ENCODE measurements around the gene BCL6. TPM values are rescaled to one million over a fixed set of nuclear protein-coding genes. Genes with fewer than 3 reads are reported as not detected.

Gene BCL6
- total RNA-seq, 1 donor from 2014 or later, result 20.3 TPM

- peaks cover 4% of the 10 kb centered on the region for H3K4me1 Mint-ChIP-seq
- Histone ChIP-seq H3K4me1 (peaks cover 4% of the 10 kb centered on the region), H2AFZ (replicated peaks) (no peak overlapping the region), H3K4me3 (no peak overlapping the region), H3K36me3 (no peaks in the 10 kb centered on the region), H3K79me2 (ENCODE audit: low read depth) (no peaks in the 10 kb centered on the region), H3F3A (ENCODE audit: low read depth) (peaks cover 2% of the 10 kb centered on the region), H4K20me1 (ENCODE audit: low read depth) (no peaks in the 10 kb centered on the region), H3K9me3 (ENCODE audit: low read depth) (no peaks in the 10 kb centered on the region), H3K27me3 (no peaks in the 10 kb centered on the region), H3K9ac (no peak overlapping the region), H3K27ac (no peak overlapping the region), H3K4me2 (no peak overlapping the region)
- peak; percentile 78 for DNase-seq (ENCODE audit: low spot score)
- no peak overlapping the region for H3K27ac Mint-ChIP-seq
- H3K4me3 Mint-ChIP-seq, result no peak overlapping the region
- TF ChIP-seq EZH2 (IDR thresholded peaks at IDR 0.05) (no peak), EZH2phosphoT487 (IDR thresholded peaks at IDR 0.05) (no peak)
- TF ChIP-seq, protein P1, sequence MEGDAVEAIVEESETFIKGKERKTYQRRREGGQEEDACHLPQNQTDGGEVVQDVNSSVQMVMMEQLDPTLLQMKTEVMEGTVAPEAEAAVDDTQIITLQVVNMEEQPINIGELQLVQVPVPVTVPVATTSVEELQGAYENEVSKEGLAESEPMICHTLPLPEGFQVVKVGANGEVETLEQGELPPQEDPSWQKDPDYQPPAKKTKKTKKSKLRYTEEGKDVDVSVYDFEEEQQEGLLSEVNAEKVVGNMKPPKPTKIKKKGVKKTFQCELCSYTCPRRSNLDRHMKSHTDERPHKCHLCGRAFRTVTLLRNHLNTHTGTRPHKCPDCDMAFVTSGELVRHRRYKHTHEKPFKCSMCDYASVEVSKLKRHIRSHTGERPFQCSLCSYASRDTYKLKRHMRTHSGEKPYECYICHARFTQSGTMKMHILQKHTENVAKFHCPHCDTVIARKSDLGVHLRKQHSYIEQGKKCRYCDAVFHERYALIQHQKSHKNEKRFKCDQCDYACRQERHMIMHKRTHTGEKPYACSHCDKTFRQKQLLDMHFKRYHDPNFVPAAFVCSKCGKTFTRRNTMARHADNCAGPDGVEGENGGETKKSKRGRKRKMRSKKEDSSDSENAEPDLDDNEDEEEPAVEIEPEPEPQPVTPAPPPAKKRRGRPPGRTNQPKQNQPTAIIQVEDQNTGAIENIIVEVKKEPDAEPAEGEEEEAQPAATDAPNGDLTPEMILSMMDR (IDR thresholded peaks at IDR 0.05), result peak; percentile 93
- peaks cover 2% of the 10 kb centered on the region for H3K27me3 Mint-ChIP-seq (ENCODE audit: insufficient read depth, low read depth)
- no peaks in the 10 kb centered on the region for H3K9me3 Mint-ChIP-seq
- H3K36me3 Mint-ChIP-seq, result no peaks in the 10 kb centered on the region
Observed at GRCh38 chr3:187714404-187714979, 30.8 kb downstream of the BCL6 start.

DNA sequence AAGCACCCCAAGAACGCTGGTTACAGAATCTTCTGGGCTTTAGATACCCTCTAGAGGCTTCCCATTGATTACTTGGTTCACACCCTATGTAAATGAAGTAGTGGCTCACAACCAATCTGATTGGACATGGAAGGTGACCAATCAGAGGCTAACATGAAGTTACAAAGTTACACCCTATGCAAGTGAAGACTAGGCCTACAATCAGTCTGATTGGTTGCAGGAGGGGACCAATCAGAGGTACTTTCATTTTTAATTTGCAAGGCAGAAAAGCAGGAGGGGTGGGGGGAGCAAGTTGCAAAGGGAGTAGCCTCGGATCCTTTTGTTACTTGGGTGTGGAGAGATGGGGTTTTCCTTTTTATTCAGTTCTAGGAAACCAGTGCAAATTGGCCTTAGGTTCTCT, 31.8 kb downstream of the BCL6 start:
- no peaks in the 10 kb centered on the region for H3F3A ChIP-seq (ENCODE audit: low read depth)
- no peak overlapping the region for H3K27ac Mint-ChIP-seq
- TF ChIP-seq EZH2phosphoT487 (IDR thresholded peaks at IDR 0.05) (no peak), EZH2 (IDR thresholded peaks at IDR 0.05) (no peak)
- TF ChIP-seq, protein P1 (IDR thresholded peaks at IDR 0.05), result no peak
- H2AFZ ChIP-seq (replicated peaks), result no peak overlapping the region
- H3K4me1 Mint-ChIP-seq, result no peaks in the 10 kb centered on the region
- H3K27ac ChIP-seq, result no peak overlapping the region
- H3K9ac ChIP-seq, result no peak overlapping the region
- H3K4me3 Mint-ChIP-seq, result no peak overlapping the region
- H3K9me3 ChIP-seq (ENCODE audit: low read depth), result no peaks in the 10 kb centered on the region
- H3K36me3 Mint-ChIP-seq, result no peaks in the 10 kb centered on the region
- H4K20me1 ChIP-seq (ENCODE audit: low read depth), result no peaks in the 10 kb centered on the region
- H3K4me3 ChIP-seq, result no peak overlapping the region
- H3K4me1 ChIP-seq, result no peaks in the 10 kb centered on the region
- peaks cover 2% of the 10 kb centered on the region for H3K27me3 Mint-ChIP-seq (ENCODE audit: insufficient read depth, low read depth)
- H3K9me3 Mint-ChIP-seq, result no peaks in the 10 kb centered on the region
- H3K27me3 ChIP-seq, result no peaks in the 10 kb centered on the region
- DNase-seq (ENCODE audit: low spot score), result no peak
- no peaks in the 10 kb centered on the region for H3K36me3 ChIP-seq
- H3K4me2 ChIP-seq, result no peak overlapping the region
- no peaks in the 10 kb centered on the region for H3K79me2 ChIP-seq (ENCODE audit: low read depth)

- H3K27ac Mint-ChIP-seq, result no peak overlapping the region
- H3K4me3 ChIP-seq, result no peak overlapping the region
Observed at GRCh38 chr3:187709155-187709554, 36.1 kb downstream of the BCL6 start.

More at GRCh38 chr3:187709155-187709554, 36.1 kb downstream of the BCL6 start:
- no peaks in the 10 kb centered on the region for H3K4me1 ChIP-seq
- H3K27ac ChIP-seq, result no peak overlapping the region
- H4K20me1 ChIP-seq (ENCODE audit: low read depth), result no peaks in the 10 kb centered on the region
- no peaks in the 10 kb centered on the region for H3K9me3 Mint-ChIP-seq
- no peak overlapping the region for H3K4me2 ChIP-seq
- H3K36me3 Mint-ChIP-seq, result no peaks in the 10 kb centered on the region
- no peak for TF ChIP-seq EZH2 (IDR thresholded peaks at IDR 0.05)
- TF ChIP-seq, protein P1 (IDR thresholded peaks at IDR 0.05), result peak; percentile 50
- peaks cover under 1% of the 10 kb centered on the region for H3K27me3 Mint-ChIP-seq (ENCODE audit: insufficient read depth, low read depth)
- no peak overlapping the region for H3K9ac ChIP-seq
- H3K4me1 Mint-ChIP-seq, result no peaks in the 10 kb centered on the region
- H3K4me3 Mint-ChIP-seq, result no peak overlapping the region
- DNase-seq (ENCODE audit: low spot score), result peak; percentile 34
- H3F3A ChIP-seq (ENCODE audit: low read depth), result no peaks in the 10 kb centered on the region
- H3K27me3 ChIP-seq, result no peaks in the 10 kb centered on the region
- no peaks in the 10 kb centered on the region for H3K79me2 ChIP-seq (ENCODE audit: low read depth)
- no peaks in the 10 kb centered on the region for H3K9me3 ChIP-seq (ENCODE audit: low read depth)
- H2AFZ ChIP-seq (replicated peaks), result no peak overlapping the region
- H3K36me3 ChIP-seq, result no peaks in the 10 kb centered on the region
